ENCODE data around the gene SLC22A1.

DNA sequence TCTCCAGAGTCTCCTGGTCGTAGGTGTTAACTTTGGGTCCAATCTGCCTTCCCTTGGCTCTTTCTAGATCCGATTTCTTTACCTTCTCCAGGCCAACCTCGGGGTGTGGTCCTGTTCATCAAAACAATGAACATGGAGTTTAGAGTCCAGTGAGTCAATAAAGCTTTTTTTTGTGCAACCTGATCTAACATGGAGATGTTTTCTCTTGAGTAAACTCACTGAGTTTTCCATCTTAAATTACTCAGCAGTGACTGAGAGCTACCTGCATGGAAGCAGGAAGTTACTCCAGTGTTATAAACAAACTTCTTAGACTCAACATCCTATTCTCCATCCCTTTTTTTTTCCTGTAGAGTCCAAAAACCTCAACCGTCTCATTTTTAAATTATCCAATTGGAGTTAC, 14.9 kb upstream of the SLC22A1 start:
- TF ChIP-seq, protein P1, sequence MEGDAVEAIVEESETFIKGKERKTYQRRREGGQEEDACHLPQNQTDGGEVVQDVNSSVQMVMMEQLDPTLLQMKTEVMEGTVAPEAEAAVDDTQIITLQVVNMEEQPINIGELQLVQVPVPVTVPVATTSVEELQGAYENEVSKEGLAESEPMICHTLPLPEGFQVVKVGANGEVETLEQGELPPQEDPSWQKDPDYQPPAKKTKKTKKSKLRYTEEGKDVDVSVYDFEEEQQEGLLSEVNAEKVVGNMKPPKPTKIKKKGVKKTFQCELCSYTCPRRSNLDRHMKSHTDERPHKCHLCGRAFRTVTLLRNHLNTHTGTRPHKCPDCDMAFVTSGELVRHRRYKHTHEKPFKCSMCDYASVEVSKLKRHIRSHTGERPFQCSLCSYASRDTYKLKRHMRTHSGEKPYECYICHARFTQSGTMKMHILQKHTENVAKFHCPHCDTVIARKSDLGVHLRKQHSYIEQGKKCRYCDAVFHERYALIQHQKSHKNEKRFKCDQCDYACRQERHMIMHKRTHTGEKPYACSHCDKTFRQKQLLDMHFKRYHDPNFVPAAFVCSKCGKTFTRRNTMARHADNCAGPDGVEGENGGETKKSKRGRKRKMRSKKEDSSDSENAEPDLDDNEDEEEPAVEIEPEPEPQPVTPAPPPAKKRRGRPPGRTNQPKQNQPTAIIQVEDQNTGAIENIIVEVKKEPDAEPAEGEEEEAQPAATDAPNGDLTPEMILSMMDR (IDR thresholded peaks at IDR 0.05) = no peak
- no peak for TF ChIP-seq POLR2A (IDR thresholded peaks at IDR 0.05)

Data from adrenal gland (tissue), 5 donors.